HG03196 (cell line): ENCODE results near the gene ZFAND2B.
"Not testable (repeated sequence)": the region's sequence is repeated elsewhere in the genome, so short reads cannot be mapped to it uniquely, and the experiment has no call there.

Source experiments
- ATAC-seq: cut with Tn5 transposase; IDR thresholded peaks from one replicate; pipeline ENCODE4 v1.9.1; 2021; ENCODE audit not compliant: unreplicated experiment

ZFAND2B gene

GRCh38 chr2:219175928-219176817 is 30.4 kb upstream of the ZFAND2B start:
- peak; percentile 24 for ATAC-seq

- ATAC-seq, result peak; percentile 60
Observed at GRCh38 chr2:219176818-219177551, 29.6 kb upstream of the ZFAND2B start, which contains the start of gene CNPPD1. CNPPD1 (minus strand) TSS chr2:219176925; CDS start chr2:219176828, 97 bp downstream.

DNA sequence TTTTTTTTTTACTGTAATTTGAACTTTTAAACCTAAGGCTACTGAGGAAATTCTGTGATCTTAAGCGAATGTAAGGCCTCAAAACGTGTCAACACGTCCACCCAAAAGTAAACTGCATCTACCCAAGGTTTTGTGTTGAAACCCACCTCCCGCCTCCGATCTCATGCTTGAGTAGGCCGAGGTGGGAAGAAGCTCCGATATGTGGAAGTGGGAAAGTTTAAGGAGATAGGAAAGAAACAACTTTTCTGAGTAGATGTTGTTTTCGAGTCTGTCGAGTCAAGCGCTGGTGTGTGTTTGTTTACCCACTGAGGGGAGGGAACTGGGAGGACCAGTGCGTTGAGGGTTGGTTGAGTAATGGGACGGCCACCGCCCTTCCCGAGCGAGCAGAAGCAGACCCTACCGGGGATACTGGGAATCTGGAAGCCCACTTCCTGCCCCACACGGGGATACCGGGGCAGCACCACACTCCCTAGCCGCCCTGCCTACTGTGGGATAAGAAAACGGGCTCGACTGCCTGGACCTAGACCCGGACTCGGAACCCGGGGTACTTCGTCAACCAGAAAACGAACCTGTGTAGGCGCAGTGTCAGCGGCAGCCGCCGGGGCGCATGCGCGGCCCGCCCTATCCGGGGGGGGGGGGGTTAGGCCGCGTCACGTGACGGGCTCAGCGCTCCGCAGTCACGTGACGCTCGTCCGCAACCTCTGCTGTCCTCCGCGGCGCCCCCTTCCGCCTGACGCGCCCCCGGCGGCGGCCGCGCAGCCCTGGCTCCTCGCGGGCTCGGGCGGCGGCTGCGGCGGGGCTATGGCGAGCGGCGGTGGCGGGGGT is 28.8 kb upstream of the ZFAND2B start, which contains the start of gene RETREG2:
RETREG2 (plus strand) TSS at position 724 of the 825 bp plus-strand sequence; CDS start at position 802, 78 bp downstream.
- peak; percentile 36 for ATAC-seq

DNA sequence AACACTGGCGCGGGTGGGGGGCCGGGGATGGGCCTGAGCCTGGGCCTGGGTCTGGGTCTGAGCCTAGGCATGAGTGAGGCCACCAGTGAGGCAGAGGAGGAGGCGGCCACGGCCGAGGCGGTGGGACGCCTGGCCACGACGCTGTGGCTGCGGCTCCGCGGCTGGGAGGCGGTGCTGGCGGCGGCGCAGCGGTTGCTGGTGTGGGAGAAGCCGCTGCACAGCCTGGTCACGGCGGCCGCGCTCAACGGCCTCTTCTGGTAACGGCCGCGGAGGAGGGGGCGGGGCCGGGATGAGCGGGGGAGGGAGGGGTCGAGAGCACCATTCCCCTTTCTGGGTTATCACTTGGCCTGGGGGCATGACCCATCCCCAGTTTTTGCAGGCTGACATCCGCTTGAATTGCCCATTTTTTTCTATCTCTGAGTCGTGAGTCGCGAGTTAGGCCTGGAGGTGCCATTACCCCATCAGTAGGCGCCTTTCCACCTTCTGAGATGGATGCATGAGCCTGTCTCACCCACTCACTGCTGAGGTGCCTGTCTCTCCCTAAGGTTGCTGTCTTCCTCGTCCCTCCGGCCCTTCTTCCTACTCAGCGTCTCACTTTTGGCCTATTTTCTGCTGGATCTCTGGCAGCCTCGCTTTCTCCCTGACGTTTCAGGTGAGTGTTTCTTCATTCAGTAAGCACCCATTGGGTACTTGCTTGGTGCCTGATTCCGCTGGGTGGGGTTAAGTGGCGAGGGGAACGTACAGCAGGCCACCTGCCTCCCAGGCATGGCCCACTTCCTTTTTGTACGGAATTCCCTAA is 28.0 kb upstream of the ZFAND2B start:
- ATAC-seq, result peak; percentile 11

DNA sequence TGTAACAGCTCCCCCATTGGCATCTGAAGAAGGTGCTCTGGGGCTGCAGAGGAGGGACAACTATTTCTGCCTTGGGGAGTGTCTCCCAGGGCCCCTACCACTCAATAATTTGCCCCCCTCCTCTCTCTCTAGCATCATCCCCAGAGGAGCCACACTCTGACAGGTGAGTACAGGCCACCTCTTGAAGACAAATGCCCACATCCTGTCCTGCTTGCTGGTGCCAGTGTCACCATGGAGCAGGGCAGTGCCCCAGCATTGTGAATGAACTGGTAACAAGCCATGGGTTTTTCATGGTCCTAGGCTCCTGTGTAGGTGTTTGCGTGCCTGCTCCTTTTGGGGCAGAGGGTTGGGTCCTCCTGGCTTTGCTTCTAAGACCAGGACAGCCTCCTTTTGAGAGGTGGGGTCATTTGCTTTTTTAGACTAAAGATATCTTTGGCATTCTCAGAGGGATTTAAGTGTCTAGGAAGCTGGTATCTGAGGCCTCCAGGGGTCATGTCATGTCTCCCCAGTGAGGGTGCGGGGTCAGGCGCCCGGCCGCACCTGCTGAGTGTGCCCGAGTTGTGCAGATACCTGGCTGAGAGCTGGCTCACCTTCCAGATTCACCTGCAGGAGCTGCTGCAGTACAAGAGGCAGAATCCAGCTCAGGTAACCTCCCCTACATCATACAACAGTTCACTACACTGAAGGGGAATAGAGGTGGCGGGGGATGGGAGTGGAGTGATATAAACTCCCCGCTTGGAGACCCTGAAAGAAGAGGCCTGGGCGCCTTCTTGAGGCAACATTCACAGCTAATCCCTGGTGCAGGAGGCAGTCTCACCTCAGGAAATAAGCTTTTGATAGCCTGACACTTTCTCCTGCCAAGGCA is 26.7 kb upstream of the ZFAND2B start:
- ATAC-seq, result no peak

DNA sequence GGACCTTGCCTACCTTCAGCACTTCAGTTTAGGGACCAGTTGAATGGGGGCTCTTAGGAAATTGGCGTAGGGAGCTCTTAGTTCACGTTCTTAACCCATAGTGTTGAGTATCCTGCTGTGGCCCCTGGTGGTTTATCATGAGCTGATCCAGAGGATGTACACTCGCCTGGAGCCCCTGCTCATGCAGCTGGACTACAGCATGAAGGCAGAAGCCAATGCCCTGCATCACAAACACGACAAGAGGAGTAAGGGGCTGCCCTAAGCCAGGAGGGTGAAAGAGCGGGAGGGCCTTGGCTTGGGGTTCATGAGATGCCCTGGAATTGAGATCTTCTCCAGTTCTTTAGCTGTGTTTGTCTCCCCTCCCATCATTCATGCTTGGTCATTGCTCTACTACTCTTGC is 25.6 kb upstream of the ZFAND2B start:
- ATAC-seq, result no peak

- ATAC-seq, result no peak
Observed at GRCh38 chr2:219181531-219181930, 25.1 kb upstream of the ZFAND2B start.

GRCh38 chr2:219182331-219183150 is 24.0 kb upstream of the ZFAND2B start:
- no peak for ATAC-seq

GRCh38 chr2:219183151-219183772 is 23.3 kb upstream of the ZFAND2B start:
- no peak for ATAC-seq

- no peak for ATAC-seq
Observed at GRCh38 chr2:219184121-219184520, 22.5 kb upstream of the ZFAND2B start.

DNA sequence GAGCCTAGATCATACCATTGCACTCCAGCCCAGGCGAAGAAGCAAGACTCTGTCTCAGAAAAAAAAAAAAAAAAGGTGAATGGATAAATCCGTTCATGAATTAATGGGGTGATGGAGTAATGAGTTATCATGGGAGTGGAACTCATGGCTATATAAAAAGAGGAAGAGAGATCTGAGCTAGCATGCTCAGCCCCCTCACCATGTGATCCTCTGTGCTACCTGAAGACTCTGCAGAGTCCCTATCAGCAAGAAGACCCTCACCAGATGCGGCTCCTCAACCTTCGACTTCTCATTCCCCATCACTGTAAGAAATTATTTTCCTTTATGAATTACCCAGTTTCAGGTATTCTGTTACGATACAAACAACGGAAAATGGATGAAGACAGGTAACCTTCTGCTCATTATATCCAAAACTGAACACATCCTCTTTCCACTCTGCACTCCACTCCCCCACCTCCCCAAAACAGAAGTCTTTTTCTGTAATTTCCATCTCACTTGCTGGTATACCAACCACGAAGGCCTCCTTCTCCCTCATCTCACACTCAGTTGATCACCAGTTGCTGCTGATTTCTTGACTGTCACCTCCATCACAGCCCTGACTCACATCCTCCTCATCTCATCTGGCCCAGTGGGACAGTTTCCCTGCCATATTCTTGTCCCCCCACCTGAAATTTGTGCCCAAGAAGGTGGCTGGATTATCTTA is 19.7 kb upstream of the ZFAND2B start:
- ATAC-seq, result no peak

- ATAC-seq, result no peak
Observed at GRCh38 chr2:219197388-219197787, 9.2 kb upstream of the ZFAND2B start.

DNA sequence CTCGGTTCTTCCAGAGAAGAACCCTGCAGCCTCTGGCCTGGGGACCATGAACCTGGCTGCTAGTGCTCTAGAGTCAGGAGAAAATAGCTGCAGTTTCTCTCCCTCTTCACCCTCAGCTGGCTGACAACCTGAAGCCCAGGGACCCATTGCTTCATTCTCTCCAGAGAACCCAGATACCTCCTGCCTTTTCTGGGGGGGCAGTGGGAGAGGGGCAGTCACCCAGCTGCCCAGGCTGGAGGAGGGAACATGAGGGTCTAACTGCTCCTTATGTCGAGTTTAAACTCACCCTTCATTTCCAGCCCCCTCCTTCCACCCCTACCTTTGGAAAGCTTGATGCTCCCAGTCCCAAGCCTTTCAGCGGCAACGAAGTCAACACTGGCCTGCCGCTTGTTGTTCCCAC is 7.6 kb upstream of the ZFAND2B start:
- no peak for ATAC-seq

- no peak for ATAC-seq
Observed at GRCh38 chr2:219199470-219200211, 6.9 kb upstream of the ZFAND2B start.

DNA sequence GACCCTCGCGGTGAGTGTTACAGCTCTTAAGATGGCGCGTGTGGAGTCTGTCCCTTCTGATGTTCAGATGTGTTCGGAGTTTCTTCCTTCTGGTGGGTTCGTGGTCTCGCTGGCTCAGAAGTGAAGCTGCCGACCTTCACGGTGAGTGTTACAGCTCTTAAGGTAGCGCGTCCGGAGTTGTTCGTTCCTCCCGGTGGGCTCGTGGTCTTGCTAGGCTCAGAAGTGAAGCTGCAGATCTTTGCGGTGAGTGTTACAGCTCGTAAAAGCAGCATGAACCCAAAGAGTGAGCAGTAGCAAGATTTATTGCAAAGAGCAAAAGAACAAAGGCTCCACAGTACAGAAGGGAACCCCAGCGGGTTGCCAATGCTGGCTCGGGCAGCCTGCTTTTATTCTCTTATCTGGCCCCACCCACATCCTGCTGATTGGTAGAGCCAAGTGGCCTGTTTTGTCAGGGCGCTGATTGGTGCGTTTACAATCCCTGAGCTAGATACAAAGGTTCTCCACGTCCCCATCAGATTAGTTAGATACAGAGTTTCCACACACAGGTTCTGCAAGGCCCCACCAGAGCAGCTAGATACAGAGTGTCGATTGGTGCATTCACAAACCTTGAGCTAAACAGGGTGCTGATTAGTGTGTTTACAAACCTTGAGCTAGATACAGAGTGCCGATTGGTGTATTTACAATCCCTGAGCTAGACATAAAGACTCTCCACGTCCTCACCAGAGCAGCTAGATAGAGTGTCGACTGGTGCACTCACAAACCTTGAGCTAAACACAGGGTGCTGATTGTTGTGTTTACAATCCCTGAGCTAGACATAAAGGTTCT is 5.9 kb upstream of the ZFAND2B start:
- not testable (repeated sequence) for ATAC-seq

DNA sequence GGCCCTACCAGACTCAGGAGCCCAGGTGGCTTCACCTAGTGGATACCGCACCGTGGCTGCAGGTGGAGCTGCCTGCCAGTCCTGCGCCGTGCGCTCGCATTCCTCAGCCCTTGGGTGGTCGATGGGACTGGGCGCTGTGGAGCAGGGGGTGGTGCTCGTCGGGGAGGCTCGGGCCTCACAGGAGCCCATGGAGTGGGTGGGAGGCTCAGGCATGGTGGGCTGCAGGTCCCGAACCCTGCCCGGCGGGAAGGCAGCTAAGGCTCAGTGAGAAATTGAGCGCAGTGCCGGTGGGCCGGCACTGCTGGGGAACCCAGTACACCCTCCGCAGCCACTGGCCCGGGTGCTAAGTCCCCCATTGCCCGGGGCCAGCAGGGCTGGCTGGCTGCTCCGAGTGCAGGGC is 5.3 kb upstream of the ZFAND2B start:
- not testable (repeated sequence) for ATAC-seq
